GM12878 (cell line): ENCODE results near the gene ELF2. TPM values are rescaled to one million over a fixed set of nuclear protein-coding genes. Genes with fewer than 3 reads are reported as not detected.

ENCODE experiments used
- ATF2 ChIP-seq: IDR thresholded peaks from 2 replicates; pipeline ENCODE4 v1.6.1; 2012; ENCODE audit warnings: low read length, inconsistent platforms
- CREM ChIP-seq: IDR thresholded peaks from 2 replicates; pipeline ENCODE4 v1.6.1; 2014; ENCODE audit warnings: antibody characterized with exemption, low read depth
- CUX1 ChIP-seq: IDR thresholded peaks from 2 replicates; pipeline ENCODE4 v1.6.1; 2012; ENCODE audit warnings: improper control_type of control experiment, low read depth, low read length; ENCODE audit not compliant: insufficient replicate concordance
- EZH2 ChIP-seq: IDR thresholded peaks from 2 replicates; pipeline ENCODE4 v1.6.1; 2012; ENCODE audit warnings: low read depth, mild to moderate bottlenecking, control low read depth, inconsistent platforms, low read length, borderline replicate concordance; ENCODE audit not compliant: control insufficient read depth
- GABPA ChIP-seq: IDR thresholded peaks from 2 replicates; pipeline ENCODE4 v1.6.1; 2014; ENCODE audit warnings: antibody characterized with exemption, low read depth, mild to moderate bottlenecking, inconsistent platforms
- HDAC6 ChIP-seq: fragments of 200-600 bp; sonication (generic); IDR thresholded peaks from one replicate; pipeline ENCODE4 v1.8.0; 2017; ENCODE audit warnings: antibody characterized with exemption; ENCODE audit not compliant: unreplicated experiment
- JUNB ChIP-seq: IDR thresholded peaks from 2 replicates; pipeline ENCODE4 v1.6.1; 2016; ENCODE audit warnings: antibody characterized with exemption, mild to moderate bottlenecking
- NR2C1 ChIP-seq: fragments of 450-650 bp; IDR thresholded peaks from 2 replicates; pipeline ENCODE4 v1.6.1; 2017; ENCODE audit warnings: antibody characterized with exemption, mild to moderate bottlenecking, moderate library complexity
- SREBF1 ChIP-seq: IDR thresholded peaks from 2 replicates; pipeline ENCODE4 v1.6.1; 2012; ENCODE audit warnings: mild to moderate bottlenecking, low read length
- SRF ChIP-seq, 2 experiments: IDR thresholded peaks; 2 replicates each; pipeline ENCODE4 v1.6.1; 2011; ENCODE audit warnings: low read depth in 2 of 2, low read length in 2 of 2, mild to moderate bottlenecking in 1 of 2, moderate library complexity in 1 of 2
- SUPT20H ChIP-seq: IDR thresholded peaks from 2 replicates; pipeline ENCODE4 v1.6.1; 2011; ENCODE audit warnings: low read depth, mild to moderate bottlenecking, low read length, moderate library complexity, borderline replicate concordance; ENCODE audit not compliant: control insufficient read depth
- SUZ12 ChIP-seq: fragments of 200-600 bp; sonication (generic); IDR thresholded peaks from one replicate; pipeline ENCODE4 v1.6.1; 2018; ENCODE audit warnings: antibody characterized with exemption, mild to moderate bottlenecking; ENCODE audit not compliant: unreplicated experiment
- ZNF24 ChIP-seq: fragments of 450-650 bp; IDR thresholded peaks from 2 replicates; pipeline ENCODE4 v1.6.1; 2017; ENCODE audit warnings: antibody characterized with exemption, mild to moderate bottlenecking
- polyA plus RNA-seq, 11 experiments: library from polyadenylated mRNA; depleted of rRNA in 4 of 11; unstranded in 6 of 11; stranded (reverse) in 5 of 11; fragments of >200 nt; fragmentation: Nextera tagmentation in 4 of 11; fragmentation: Illumina TruSeq in 1 of 11; extraction: Ambion mirVana in 4 of 11; extraction: Trizol in 1 of 11; gene quantifications; 1 replicate in 1 of 11; 2 replicates in 10 of 11; pipeline versions ENCODE4 v1.2.1 to v1.2.3, GENCODE V29; 2011 to 2016; ENCODE audit warnings: inconsistent platforms in 2 of 11, missing spikeins in 2 of 11, low read depth in 1 of 11
- total RNA-seq, 4 experiments: library from RNA; depleted of rRNA in 3 of 4; stranded (reverse); fragments of >200 nt in 3 of 4; fragmentation: Illumina TruSeq in 1 of 4; extraction: Trizol in 1 of 4; gene quantifications; 2 replicates each; pipeline versions ENCODE4 v1.2.1 to v1.2.3, GENCODE V29; 2013 to 2021
- TF ChIP-seq, protein P1 (sequence below): IDR thresholded peaks from 2 replicates; pipeline ENCODE4 v1.6.1; 2012; ENCODE audit warnings: mild to moderate bottlenecking, low read depth, low read length
- TF ChIP-seq, protein P2 (sequence below): fragments of 450-650 bp; formaldehyde crosslinking; IDR thresholded peaks from 2 replicates; pipeline ENCODE4 v1.5.0; 2022; ENCODE audit warnings: mild to moderate bottlenecking, missing genetic modification characterization

The ELF2 gene
- total and polyA plus RNA-seq, 10 of the 15 experiments (the other 5 are each of a cell fraction or from before 2014, with no cell fraction given), result 10.5 to 30.1 (median 20.5) TPM

GRCh38 chr4:139015269-139015947 is 161.6 kb downstream of the ELF2 start, which contains the start of gene NOCT (continued):
- TF ChIP-seq CUX1, result no peak
- peak; percentile 96 for TF ChIP-seq SREBF1
- TF ChIP-seq, protein P1, sequence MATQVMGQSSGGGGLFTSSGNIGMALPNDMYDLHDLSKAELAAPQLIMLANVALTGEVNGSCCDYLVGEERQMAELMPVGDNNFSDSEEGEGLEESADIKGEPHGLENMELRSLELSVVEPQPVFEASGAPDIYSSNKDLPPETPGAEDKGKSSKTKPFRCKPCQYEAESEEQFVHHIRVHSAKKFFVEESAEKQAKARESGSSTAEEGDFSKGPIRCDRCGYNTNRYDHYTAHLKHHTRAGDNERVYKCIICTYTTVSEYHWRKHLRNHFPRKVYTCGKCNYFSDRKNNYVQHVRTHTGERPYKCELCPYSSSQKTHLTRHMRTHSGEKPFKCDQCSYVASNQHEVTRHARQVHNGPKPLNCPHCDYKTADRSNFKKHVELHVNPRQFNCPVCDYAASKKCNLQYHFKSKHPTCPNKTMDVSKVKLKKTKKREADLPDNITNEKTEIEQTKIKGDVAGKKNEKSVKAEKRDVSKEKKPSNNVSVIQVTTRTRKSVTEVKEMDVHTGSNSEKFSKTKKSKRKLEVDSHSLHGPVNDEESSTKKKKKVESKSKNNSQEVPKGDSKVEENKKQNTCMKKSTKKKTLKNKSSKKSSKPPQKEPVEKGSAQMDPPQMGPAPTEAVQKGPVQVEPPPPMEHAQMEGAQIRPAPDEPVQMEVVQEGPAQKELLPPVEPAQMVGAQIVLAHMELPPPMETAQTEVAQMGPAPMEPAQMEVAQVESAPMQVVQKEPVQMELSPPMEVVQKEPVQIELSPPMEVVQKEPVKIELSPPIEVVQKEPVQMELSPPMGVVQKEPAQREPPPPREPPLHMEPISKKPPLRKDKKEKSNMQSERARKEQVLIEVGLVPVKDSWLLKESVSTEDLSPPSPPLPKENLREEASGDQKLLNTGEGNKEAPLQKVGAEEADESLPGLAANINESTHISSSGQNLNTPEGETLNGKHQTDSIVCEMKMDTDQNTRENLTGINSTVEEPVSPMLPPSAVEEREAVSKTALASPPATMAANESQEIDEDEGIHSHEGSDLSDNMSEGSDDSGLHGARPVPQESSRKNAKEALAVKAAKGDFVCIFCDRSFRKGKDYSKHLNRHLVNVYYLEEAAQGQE, result peak; percentile 43; the same call in 1 of the 2 replicates
- TF ChIP-seq JUNB, result 0 out of 2 replicates have a peak, but pooled peaks have one; percentile 16
- TF ChIP-seq EZH2, result no peak
- no peak for TF ChIP-seq NR2C1
- TF ChIP-seq SUZ12, result no peak
- no peak for TF ChIP-seq SUPT20H
- TF ChIP-seq, protein P2, sequence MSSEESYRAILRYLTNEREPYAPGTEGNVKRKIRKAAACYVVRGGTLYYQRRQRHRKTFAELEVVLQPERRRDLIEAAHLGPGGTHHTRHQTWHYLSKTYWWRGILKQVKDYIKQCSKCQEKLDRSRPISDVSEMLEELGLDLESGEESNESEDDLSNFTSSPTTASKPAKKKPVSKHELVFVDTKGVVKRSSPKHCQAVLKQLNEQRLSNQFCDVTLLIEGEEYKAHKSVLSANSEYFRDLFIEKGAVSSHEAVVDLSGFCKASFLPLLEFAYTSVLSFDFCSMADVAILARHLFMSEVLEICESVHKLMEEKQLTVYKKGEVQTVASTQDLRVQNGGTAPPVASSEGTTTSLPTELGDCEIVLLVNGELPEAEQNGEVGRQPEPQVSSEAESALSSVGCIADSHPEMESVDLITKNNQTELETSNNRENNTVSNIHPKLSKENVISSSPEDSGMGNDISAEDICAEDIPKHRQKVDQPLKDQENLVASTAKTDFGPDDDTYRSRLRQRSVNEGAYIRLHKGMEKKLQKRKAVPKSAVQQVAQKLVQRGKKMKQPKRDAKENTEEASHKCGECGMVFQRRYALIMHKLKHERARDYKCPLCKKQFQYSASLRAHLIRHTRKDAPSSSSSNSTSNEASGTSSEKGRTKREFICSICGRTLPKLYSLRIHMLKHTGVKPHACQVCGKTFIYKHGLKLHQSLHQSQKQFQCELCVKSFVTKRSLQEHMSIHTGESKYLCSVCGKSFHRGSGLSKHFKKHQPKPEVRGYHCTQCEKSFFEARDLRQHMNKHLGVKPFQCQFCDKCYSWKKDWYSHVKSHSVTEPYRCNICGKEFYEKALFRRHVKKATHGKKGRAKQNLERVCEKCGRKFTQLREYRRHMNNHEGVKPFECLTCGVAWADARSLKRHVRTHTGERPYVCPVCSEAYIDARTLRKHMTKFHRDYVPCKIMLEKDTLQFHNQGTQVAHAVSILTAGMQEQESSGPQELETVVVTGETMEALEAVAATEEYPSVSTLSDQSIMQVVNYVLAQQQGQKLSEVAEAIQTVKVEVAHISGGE (CRISPR knock-in tag), result no peak
- 0 out of 2 replicates have a peak, but pooled peaks have one; percentile 39 for TF ChIP-seq ATF2
- no peak for TF ChIP-seq ZNF24
- no peak for TF ChIP-seq GABPA
- TF ChIP-seq SRF (IDR thresholded peaks at IDR 0.05; ENCODE audit: low read depth in 2 of 2, low read length in 2 of 2), result no peak
- no peak for TF ChIP-seq HDAC6
- peak; percentile 5; the same call in 1 of the 2 replicates for TF ChIP-seq CREM
